ENCODE results near the gene FCGR2B. TPM values are rescaled to one million over a fixed set of nuclear protein-coding genes. Genes with fewer than 3 reads are reported as not detected.

The FCGR2B gene
- total and polyA plus RNA-seq, 11 donors: 2.5 to 51.6 (median 5.5) TPM

DNA sequence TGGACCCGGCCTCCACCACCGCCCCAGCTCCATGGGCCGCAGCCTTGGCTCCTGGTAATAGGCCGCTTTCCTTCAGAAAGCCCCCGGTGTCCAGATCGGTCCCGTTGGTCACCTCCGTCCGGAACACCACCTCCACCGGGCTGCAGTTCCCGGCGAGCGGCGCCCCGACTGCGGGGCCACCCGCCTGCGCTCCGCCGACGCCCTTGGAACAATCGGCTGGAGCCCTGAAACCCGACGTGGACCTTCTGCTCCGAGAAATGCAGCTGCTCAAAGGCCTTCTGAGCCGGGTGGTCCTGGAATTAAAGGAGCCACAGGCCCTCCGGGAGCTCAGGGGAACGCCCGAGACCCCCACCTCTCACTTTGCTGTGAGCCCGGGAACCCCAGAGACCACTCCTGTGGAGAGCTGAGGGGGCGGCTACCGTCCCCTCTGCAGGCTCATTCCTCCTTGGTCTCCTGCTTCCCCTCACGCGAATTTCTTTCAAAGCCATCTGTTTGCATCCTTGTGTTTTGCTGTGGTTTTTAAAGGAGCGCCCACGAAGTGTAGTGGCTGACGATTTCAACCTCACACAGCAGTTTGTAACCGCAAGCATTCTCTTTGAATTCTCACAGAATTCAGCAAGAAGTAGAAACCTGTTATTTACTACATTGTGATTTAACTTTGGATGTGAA lies 64.4 kb downstream of the FCGR2B start:
- peak in 1 of 5 donors; percentile 11 for DNase-seq
- WGBS, 4 donors: 6 to 14% (median 9%) methylated on average over 16 to 38 of the region's 38 CpGs
- Histone ChIP-seq H3K4me1 (peaks cover 0 to 42% (median 5%) of the 10 kb centered on the region in 12 donors), H3K36me3 (no peaks in the 10 kb centered on the region), H3K4me3 (peak overlapping the region; percentile 50 to 97 (median 80)), H3K9me3 (no peaks in the 10 kb centered on the region), H3K27me3 (peaks cover 0 to 19% (median 0%) of the 10 kb centered on the region in 9 donors), H3K27ac (peak overlapping the region; percentile 65 to 95 (median 88))
- peak in 1 of 4 donors; percentile 21 for ATAC-seq
- intact Hi-C loops (cut with DNase I): loop anchor here in 1 of 10 donors (10.0 kb wide), 1 partner anchor 153 kb away; no protein-coding TSS in a partner anchor
- TF ChIP-seq, protein P1, sequence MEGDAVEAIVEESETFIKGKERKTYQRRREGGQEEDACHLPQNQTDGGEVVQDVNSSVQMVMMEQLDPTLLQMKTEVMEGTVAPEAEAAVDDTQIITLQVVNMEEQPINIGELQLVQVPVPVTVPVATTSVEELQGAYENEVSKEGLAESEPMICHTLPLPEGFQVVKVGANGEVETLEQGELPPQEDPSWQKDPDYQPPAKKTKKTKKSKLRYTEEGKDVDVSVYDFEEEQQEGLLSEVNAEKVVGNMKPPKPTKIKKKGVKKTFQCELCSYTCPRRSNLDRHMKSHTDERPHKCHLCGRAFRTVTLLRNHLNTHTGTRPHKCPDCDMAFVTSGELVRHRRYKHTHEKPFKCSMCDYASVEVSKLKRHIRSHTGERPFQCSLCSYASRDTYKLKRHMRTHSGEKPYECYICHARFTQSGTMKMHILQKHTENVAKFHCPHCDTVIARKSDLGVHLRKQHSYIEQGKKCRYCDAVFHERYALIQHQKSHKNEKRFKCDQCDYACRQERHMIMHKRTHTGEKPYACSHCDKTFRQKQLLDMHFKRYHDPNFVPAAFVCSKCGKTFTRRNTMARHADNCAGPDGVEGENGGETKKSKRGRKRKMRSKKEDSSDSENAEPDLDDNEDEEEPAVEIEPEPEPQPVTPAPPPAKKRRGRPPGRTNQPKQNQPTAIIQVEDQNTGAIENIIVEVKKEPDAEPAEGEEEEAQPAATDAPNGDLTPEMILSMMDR (IDR thresholded peaks at IDR 0.05): no peak
- TF ChIP-seq POLR2A (IDR thresholded peaks at IDR 0.05): no peak

Other genes with a start within 250 kb of the FCGR2B start
- gene FCGR2A, start 157.7 kb upstream of the FCGR2B start, total RNA-seq: 100 to 1,000 TPM in 1 of 9 donors, 10 to 100 TPM in 7, 1 to 10 TPM in 1; 9.7 to 131 (median 11.7) TPM
- gene FCGR2A, start 157.7 kb upstream of the FCGR2B start, polyA plus RNA-seq: 10 to 100 TPM in 1 of 2 donors, 1 to 10 TPM in 1; 5.2 to 11.4 TPM
- gene HSPA6, start 138.6 kb upstream of the FCGR2B start, total RNA-seq: 1 to 10 TPM in 3 of 9 donors, under 1 TPM in 6; 0.27 to 5.9 (median 0.93) TPM
- 1 to 10 TPM in 1 of 2 donors, under 1 TPM in 1; 0.65 to 1.3 TPM for gene HSPA6, start 138.6 kb upstream of the FCGR2B start, polyA plus RNA-seq
- 100 to 1,000 TPM in 1 of 9 donors, 10 to 100 TPM in 3, 1 to 10 TPM in 5; 1.8 to 204 (median 9.2) TPM for gene FCGR3A, start 113.3 kb upstream of the FCGR2B start, total RNA-seq
- gene FCGR3A, start 113.3 kb upstream of the FCGR2B start, polyA plus RNA-seq: 1 to 10 TPM; 3.2 to 9.9 TPM
- gene FCGR3B, start 32.0 kb upstream of the FCGR2B start, total RNA-seq: 10 to 100 TPM in 1 of 9 donors, 1 to 10 TPM in 8; 1.3 to 12.7 (median 1.7) TPM
- under 1 TPM; 0.15 to 0.37 TPM for gene FCGR3B, start 32.0 kb upstream of the FCGR2B start, polyA plus RNA-seq
- gene FCRLA, start 44.1 kb downstream of the FCGR2B start, total RNA-seq: 1 to 10 TPM in 1 of 9 donors, under 1 TPM in 2, not detected in 6; 0.20 to 1.0 (median 0.41) TPM
- gene FCRLA, start 44.1 kb downstream of the FCGR2B start, polyA plus RNA-seq: under 1 TPM; 0.11 to 0.23 TPM
- gene FCRLB, start 58.4 kb downstream of the FCGR2B start, total RNA-seq: under 1 TPM; 0.22 to 0.75 (median 0.48) TPM
- under 1 TPM; 0.30 to 0.46 TPM for gene FCRLB, start 58.4 kb downstream of the FCGR2B start, polyA plus RNA-seq
- 10 to 100 TPM in 1 of 9 donors, 1 to 10 TPM in 8; 5.2 to 10.0 (median 7.1) TPM for gene DUSP12, start 86.6 kb downstream of the FCGR2B start, total RNA-seq
- 10 to 100 TPM in 1 of 2 donors, 1 to 10 TPM in 1; 5.8 to 18.1 TPM for gene DUSP12, start 86.6 kb downstream of the FCGR2B start, polyA plus RNA-seq
- 10 to 100 TPM; 13.3 to 24.4 (median 17.6) TPM for gene ATF6, start 103.2 kb downstream of the FCGR2B start, total RNA-seq
- gene ATF6, start 103.2 kb downstream of the FCGR2B start, polyA plus RNA-seq: 10 to 100 TPM in 1 of 2 donors, 1 to 10 TPM in 1; 3.0 to 16.2 TPM